Trophoblast cell (in vitro differentiated cells and primary cell): ENCODE results near the gene FARP2.
A peak's percentile ranks its signal among the peaks of the same experiment; 100 is the strongest.

ENCODE experiments used
- DNase-seq, 2 donors: peaks; one replicate each; pipeline ENCODE4 v3.0.0-alpha.2; 2016
- H2AFZ ChIP-seq: 2 replicates; pipeline ENCODE4 v1.6.1; 2013; ENCODE audit warnings: low read length, moderate library complexity, mild to moderate bottlenecking; ENCODE audit not compliant: insufficient read depth, poor library complexity
- H2AK5ac ChIP-seq: 2 replicates; pipeline ENCODE4 v1.6.1; 2013; ENCODE audit warnings: mild to moderate bottlenecking, low read length
- H2BK120ac ChIP-seq: 2 replicates; pipeline ENCODE4 v1.6.1; 2013; ENCODE audit warnings: low read length, mild to moderate bottlenecking, moderate library complexity; ENCODE audit not compliant: insufficient read depth, poor library complexity
- H2BK12ac ChIP-seq: 2 replicates; pipeline ENCODE4 v1.6.1; 2013; ENCODE audit warnings: mild to moderate bottlenecking, low read length, moderate library complexity
- H2BK5ac ChIP-seq: 2 replicates; pipeline ENCODE4 v1.6.1; 2013; ENCODE audit warnings: low read length, low read depth, moderate library complexity, mild to moderate bottlenecking; ENCODE audit not compliant: poor library complexity
- H3K14ac ChIP-seq: 2 replicates; pipeline ENCODE4 v1.6.1; 2013; ENCODE audit warnings: mild to moderate bottlenecking, low read length
- H3K18ac ChIP-seq: 2 replicates; pipeline ENCODE4 v1.6.1; 2013; ENCODE audit warnings: mild to moderate bottlenecking, low read length
- H3K23ac ChIP-seq: 2 replicates; pipeline ENCODE4 v1.6.1; 2013; ENCODE audit warnings: low read length
- H3K27ac ChIP-seq: 2 replicates; pipeline ENCODE4 v1.5.1; 2013; ENCODE audit warnings: low read depth, mild to moderate bottlenecking, inconsistent platforms, low read length, moderate library complexity
- H3K27me3 ChIP-seq: 2 replicates; pipeline ENCODE4 v1.6.1; 2013; ENCODE audit warnings: inconsistent platforms, mild to moderate bottlenecking, low read length, moderate library complexity; ENCODE audit not compliant: insufficient read depth
- H3K36me3 ChIP-seq, 2 experiments: 1 replicate in 1 of 2; 2 replicates in 1 of 2; pipeline ENCODE4 v1.6.1; 2013; ENCODE audit warnings: low read length in 2 of 2, mild to moderate bottlenecking in 2 of 2, moderate library complexity in 1 of 2; ENCODE audit not compliant: insufficient read depth in 2 of 2, control insufficient read depth in 1 of 2
- H3K4ac ChIP-seq: 2 replicates; pipeline ENCODE4 v1.6.1; 2013; ENCODE audit warnings: low read depth, mild to moderate bottlenecking, low read length, moderate library complexity
- H3K4me1 ChIP-seq, 2 experiments: 1 replicate in 1 of 2; 2 replicates in 1 of 2; pipeline ENCODE4 v1.6.1; 2013; ENCODE audit warnings: low read length in 2 of 2, mild to moderate bottlenecking in 2 of 2, moderate library complexity in 1 of 2; ENCODE audit not compliant: insufficient read depth in 2 of 2, control insufficient read depth in 1 of 2
- H3K4me2 ChIP-seq: 2 replicates; pipeline ENCODE4 v1.6.1; 2013; ENCODE audit warnings: inconsistent platforms, mild to moderate bottlenecking, low read length, moderate library complexity
- H3K4me3 ChIP-seq: 2 replicates; pipeline ENCODE4 v1.5.1; 2013; ENCODE audit warnings: mild to moderate bottlenecking, low read depth, low read length, inconsistent platforms
- H3K79me1 ChIP-seq: one replicate; pipeline ENCODE4 v1.6.1; 2013; ENCODE audit warnings: low read length
- H3K79me2 ChIP-seq: 2 replicates; pipeline ENCODE4 v1.6.1; 2013; ENCODE audit warnings: low read length, mild to moderate bottlenecking; ENCODE audit not compliant: control insufficient read depth, insufficient read depth, poor library complexity
- H3K9ac ChIP-seq: 2 replicates; pipeline ENCODE4 v1.6.1; 2013; ENCODE audit warnings: mild to moderate bottlenecking, low read length
- H3K9me3 ChIP-seq: 2 replicates; pipeline ENCODE4 v1.6.1; 2013; ENCODE audit warnings: low read depth, mild to moderate bottlenecking, control low read depth, inconsistent platforms, low read length; ENCODE audit not compliant: insufficient read depth
- H4K12ac ChIP-seq: 2 replicates; pipeline ENCODE4 v1.6.1; 2013; ENCODE audit warnings: low read depth, mild to moderate bottlenecking, low read length, moderate library complexity
- H4K8ac ChIP-seq: 2 replicates; pipeline ENCODE4 v1.6.1; 2013; ENCODE audit warnings: low read depth, mild to moderate bottlenecking, low read length, moderate library complexity
- H4K91ac ChIP-seq: one replicate; pipeline ENCODE4 v1.6.1; 2013; ENCODE audit warnings: low read depth, mild to moderate bottlenecking, low read length, moderate library complexity
- WGBS: extraction: QIAGEN DNeasy Blood & Tissue Kit; methylation state at CpG from one replicate; pipeline ENCODE4 v1.1.7; 2013; ENCODE audit warnings: missing lambda C conversion rate; ENCODE audit not compliant: insufficient read length, insufficient coverage; ENCODE audit errors: extremely low coverage; 5-methylcytosine and 5-hydroxymethylcytosine counted together

Gene FARP2

DNA sequence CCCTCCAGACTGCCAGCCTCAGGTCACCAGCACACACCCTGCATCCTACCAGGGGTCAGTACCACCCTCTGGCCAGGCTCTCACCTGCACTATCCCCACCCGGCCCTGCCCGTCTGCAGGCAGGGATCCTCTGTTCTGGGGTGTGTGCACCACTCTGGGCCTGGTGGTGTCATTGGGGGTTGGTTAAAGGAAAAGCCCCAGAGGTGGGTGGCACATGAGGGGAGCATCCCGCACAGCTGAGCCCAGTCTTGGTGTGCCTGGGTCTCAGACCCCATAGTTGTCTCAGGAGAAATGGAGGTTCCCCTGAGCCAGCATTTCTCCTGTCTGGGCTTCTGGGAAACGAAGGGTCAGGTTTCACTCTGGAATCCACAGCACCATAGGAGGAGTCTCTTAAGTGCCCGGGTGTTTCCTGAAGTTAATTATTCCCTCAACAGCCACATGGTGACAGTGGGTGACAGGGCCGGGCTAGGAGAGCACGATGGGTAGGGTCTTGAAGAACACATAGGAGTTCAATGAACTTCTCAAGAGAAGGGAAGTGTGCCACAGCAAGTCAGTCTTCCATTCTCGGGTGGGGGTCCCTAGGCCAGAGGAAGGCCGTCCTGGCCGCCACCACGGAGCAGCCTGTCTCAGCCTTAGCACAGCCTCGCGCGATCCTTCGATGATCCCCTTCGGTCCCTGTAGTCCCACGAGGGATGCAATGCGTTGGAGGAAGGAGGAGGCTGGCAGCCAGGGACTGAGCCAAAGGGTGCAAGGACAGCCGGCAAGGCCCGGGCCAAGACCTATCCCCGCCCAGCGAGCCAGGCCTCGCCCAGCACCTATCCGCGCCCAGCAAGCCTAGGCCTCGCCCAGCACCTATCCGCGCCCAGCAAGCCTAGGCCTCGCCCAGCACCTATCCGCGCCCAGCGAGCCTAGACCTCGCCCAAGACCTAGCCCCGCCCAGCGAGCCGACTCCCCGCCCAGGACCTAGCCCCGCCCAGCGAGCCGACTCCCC, 1.1 kb upstream of the FARP2 start:
- H3K27me3 ChIP-seq = no peaks in the 10 kb centered on the region
- peak overlapping the region; percentile 57 for H3K4me2 ChIP-seq
- H3K18ac ChIP-seq = no peak overlapping the region
- peak; percentile 69 to 76 for DNase-seq
- H2BK5ac ChIP-seq = no peak overlapping the region
- H3K27ac ChIP-seq = peak overlapping the region; percentile 20
- peaks cover 9% of the 10 kb centered on the region for H3K79me1 ChIP-seq
- H3K9me3 ChIP-seq = no peaks in the 10 kb centered on the region
- peaks cover 6% of the 10 kb centered on the region for H3K79me2 ChIP-seq
- H3K4me3 ChIP-seq = peak overlapping the region; percentile 40
- no peak overlapping the region for H3K4ac ChIP-seq
- peaks cover 19 to 28% of the 10 kb centered on the region in 2 experiments for H3K36me3 ChIP-seq
- no peak overlapping the region for H2BK12ac ChIP-seq
- peak overlapping the region; percentile 1 for H4K91ac ChIP-seq
- no CpG with 5 or more reads among the region's 40 CpGs for WGBS
- H3K23ac ChIP-seq = no peak overlapping the region
- no peak overlapping the region for H2BK120ac ChIP-seq
- H3K9ac ChIP-seq = no peak overlapping the region
- peak overlapping the region; percentile 1 for H3K14ac ChIP-seq
- peak overlapping the region; percentile 0 for H4K8ac ChIP-seq
- peaks cover 10 to 11% of the 10 kb centered on the region in 2 experiments for H3K4me1 ChIP-seq
- no peak overlapping the region for H2AK5ac ChIP-seq
- peak overlapping the region; percentile 1 for H4K12ac ChIP-seq
- no peak overlapping the region for H2AFZ ChIP-seq

DNA sequence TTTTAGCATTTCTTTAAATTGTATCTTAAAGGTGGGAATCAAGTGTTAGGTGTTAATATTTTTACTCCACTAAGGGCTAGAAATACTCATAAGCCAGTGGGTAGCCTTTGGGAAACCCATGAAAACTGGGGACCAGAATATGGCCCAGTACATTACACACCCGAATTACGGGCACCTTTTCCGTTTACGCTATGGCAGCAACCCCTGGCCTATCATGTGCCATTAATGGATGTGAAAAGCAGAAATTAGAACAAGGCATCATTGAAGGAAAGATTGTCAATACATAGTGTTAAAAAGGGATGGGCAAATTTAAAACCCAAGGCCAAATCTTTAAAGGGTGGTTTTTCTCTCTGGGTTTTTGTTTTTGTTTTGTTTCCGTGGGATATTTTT, 781 bp downstream of the FARP2 start:
- Histone ChIP-seq H3K36me3 (peaks cover 10 to 15% of the 10 kb centered on the region in 2 experiments), H2BK120ac (peak overlapping the region; percentile 63), H4K12ac (no peak overlapping the region), H3K9me3 (no peaks in the 10 kb centered on the region), H3K4me2 (peak overlapping the region; percentile 95), H4K8ac (no peak overlapping the region), H3K9ac (peak overlapping the region; percentile 83), H3K4ac (peak overlapping the region; percentile 68), H3K27me3 (no peaks in the 10 kb centered on the region), H2AFZ (peak overlapping the region; percentile 77), H3K79me2 (peaks cover 6% of the 10 kb centered on the region), H3K27ac (no peak overlapping the region), H3K4me1 (peaks cover 10 to 11% of the 10 kb centered on the region in 2 experiments), H3K18ac (peak overlapping the region; percentile 78), H3K79me1 (peaks cover 9% of the 10 kb centered on the region), H3K4me3 (peak overlapping the region; percentile 84), H2BK12ac (no peak overlapping the region), H4K91ac (no peak overlapping the region), H2BK5ac (peak overlapping the region; percentile 29), H3K14ac (peak overlapping the region; percentile 95), H2AK5ac (no peak overlapping the region), H3K23ac (no peak overlapping the region)
- no CpG with 5 or more reads among the region's 5 CpGs for WGBS
- DNase-seq = no peak

DNA sequence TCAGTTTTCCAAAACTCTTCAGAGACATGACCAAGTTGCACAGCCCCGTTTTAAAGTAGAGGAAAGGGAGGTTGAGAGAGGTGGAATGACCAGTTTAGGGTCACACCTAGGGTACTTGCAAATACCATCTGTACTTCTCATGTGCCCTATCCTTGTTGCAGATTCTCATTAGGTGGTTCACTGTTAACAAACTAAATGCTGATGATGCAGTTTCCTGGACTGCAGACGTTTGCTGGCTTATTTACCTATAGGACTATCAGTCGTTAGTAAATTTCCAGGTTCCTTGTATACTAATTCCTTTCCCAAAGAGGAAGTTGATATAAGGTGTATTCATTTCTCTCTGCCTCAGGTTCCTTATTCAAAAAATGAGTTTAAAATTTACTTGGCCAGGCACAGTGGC, 1.4 kb downstream of the FARP2 start:
- Histone ChIP-seq H3K79me1 (peaks cover 9% of the 10 kb centered on the region), H3K4me2 (no peak overlapping the region), H3K4ac (no peak overlapping the region), H4K12ac (no peak overlapping the region), H3K14ac (no peak overlapping the region), H4K8ac (no peak overlapping the region), H2AFZ (no peak overlapping the region), H3K79me2 (peaks cover 6% of the 10 kb centered on the region), H3K36me3 (peaks cover 10 to 13% of the 10 kb centered on the region in 2 experiments), H3K23ac (no peak overlapping the region), H3K9ac (no peak overlapping the region), H2BK12ac (no peak overlapping the region), H3K4me3 (no peak overlapping the region), H3K9me3 (no peaks in the 10 kb centered on the region), H3K27me3 (no peaks in the 10 kb centered on the region), H4K91ac (no peak overlapping the region), H3K4me1 (peaks cover 10 to 11% of the 10 kb centered on the region in 2 experiments), H2BK5ac (no peak overlapping the region), H2BK120ac (no peak overlapping the region), H3K27ac (no peak overlapping the region), H3K18ac (no peak overlapping the region), H2AK5ac (no peak overlapping the region)
- DNase-seq = no peak
- no CpG with 5 or more reads among the region's 3 CpGs for WGBS

DNA sequence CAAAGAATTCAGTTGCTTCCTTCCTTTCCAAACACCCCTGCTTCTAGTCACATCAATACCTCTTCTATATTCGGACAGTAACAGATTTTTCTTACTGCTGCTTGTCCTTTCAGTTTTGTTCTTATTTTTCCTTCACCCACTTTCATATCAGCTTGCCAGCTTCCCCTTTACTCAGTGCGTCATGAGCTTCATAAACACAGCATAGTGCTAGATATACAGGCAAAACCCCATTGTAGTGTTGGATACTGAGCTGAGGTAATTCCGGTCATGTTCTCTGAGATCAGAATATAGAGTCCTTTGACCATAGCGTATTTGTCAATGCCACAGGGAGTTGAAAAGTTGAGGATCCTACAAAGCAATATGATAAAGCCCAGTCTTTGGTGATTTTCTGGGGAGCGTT, 2.4 kb downstream of the FARP2 start:
- H3K9ac ChIP-seq = no peak overlapping the region
- no peak overlapping the region for H4K12ac ChIP-seq
- no peak overlapping the region for H2BK5ac ChIP-seq
- H3K9me3 ChIP-seq = no peaks in the 10 kb centered on the region
- H3K4me2 ChIP-seq = no peak overlapping the region
- no peak overlapping the region for H2BK12ac ChIP-seq
- H2AFZ ChIP-seq = no peak overlapping the region
- no peak overlapping the region for H4K91ac ChIP-seq
- DNase-seq = no peak
- H3K18ac ChIP-seq = no peak overlapping the region
- H2BK120ac ChIP-seq = no peak overlapping the region
- H4K8ac ChIP-seq = no peak overlapping the region
- H2AK5ac ChIP-seq = no peak overlapping the region
- no peak overlapping the region for H3K4me3 ChIP-seq
- H3K27ac ChIP-seq = no peak overlapping the region
- H3K27me3 ChIP-seq = no peaks in the 10 kb centered on the region
- WGBS = no CpG with 5 or more reads among the region's 5 CpGs
- H3K79me2 ChIP-seq = peaks cover 6% of the 10 kb centered on the region
- H3K36me3 ChIP-seq = peaks cover 6 to 8% of the 10 kb centered on the region in 2 experiments
- no peak overlapping the region for H3K23ac ChIP-seq
- H3K4me1 ChIP-seq = peaks cover 10 to 11% of the 10 kb centered on the region in 2 experiments
- H3K79me1 ChIP-seq = peaks cover 9% of the 10 kb centered on the region
- peak overlapping the region; percentile 60 for H3K4ac ChIP-seq
- no peak overlapping the region for H3K14ac ChIP-seq
